Measurements from ENCODE around the gene PGPEP1. TPM values are rescaled to one million over a fixed set of nuclear protein-coding genes. Genes with fewer than 3 reads are reported as not detected.

Gene PGPEP1
- total RNA-seq, 2 experiments from 2014 or later, result 41.3 to 45.7 TPM

DNA sequence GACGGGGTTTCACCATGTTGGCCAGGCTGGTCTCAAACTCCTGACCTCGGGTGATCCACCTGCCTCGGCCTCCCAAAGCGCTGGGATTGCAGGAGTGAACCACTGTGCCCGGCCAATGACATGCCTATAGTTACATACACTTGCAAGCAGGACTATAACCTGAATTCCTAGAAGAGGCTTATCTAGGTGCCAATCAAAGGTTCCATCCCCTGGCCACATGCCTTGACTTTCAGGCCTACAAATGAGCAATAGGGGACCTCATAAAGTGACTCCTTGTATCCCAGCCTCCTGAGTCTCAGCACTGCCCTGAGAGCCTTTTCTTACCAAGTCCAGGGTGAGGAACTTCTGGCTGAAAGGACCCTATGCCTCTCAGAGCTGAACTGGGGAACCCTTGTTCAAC lies 13.6 kb upstream of the PGPEP1 start:
- ATAC-seq (ENCODE audit: low read depth), result no peak
- H3K4me3 Mint-ChIP-seq, result no peak overlapping the region
- peaks cover 22% of the 10 kb centered on the region for H3K4me1 Mint-ChIP-seq
- POLR2A ChIA-PET, result interaction anchor here (0.6 to 7.6 kb wide), 5 partner anchors 23 to 265 kb away, joined by 3 to 210 read pairs (median 4); partner anchors contain the start of gene JUND
- no peaks in the 10 kb centered on the region for H3K9me3 Mint-ChIP-seq
- H3K36me3 Mint-ChIP-seq, result peaks cover 3% of the 10 kb centered on the region
- H3K27me3 Mint-ChIP-seq, result no peaks in the 10 kb centered on the region
- H3K27ac Mint-ChIP-seq, result no peak overlapping the region
- no peak for DNase-seq

GRCh38 chr19:18328340-18329034 lies 11.9 kb upstream of the PGPEP1 start:
- no peaks in the 10 kb centered on the region for H3K9me3 Mint-ChIP-seq
- ATAC-seq (ENCODE audit: low read depth), result peak; percentile 99

GRCh38 chr19:18329035-18329376 lies 11.4 kb upstream of the PGPEP1 start:
- Mint-ChIP-seq H3K36me3 (no peaks in the 10 kb centered on the region), H3K4me1 (peaks cover 9% of the 10 kb centered on the region), H3K4me3 (peak overlapping the region; percentile 68), H3K27ac (no peak overlapping the region), H3K27me3 (no peaks in the 10 kb centered on the region), H3K9me3 (no peaks in the 10 kb centered on the region)
- ATAC-seq (ENCODE audit: low read depth) (no peak), DNase-seq (no peak)
- POLR2A ChIA-PET, result interaction anchor here (0.7 to 7.6 kb wide), 8 partner anchors 8 to 137 kb away, joined by 3 to 210 read pairs (median 4); partner anchors contain the start of gene JUND

More at GRCh38 chr19:18328340-18329034, 11.9 kb upstream of the PGPEP1 start:
- peak overlapping the region; percentile 23 for H3K27ac Mint-ChIP-seq
- H3K36me3 Mint-ChIP-seq, result no peaks in the 10 kb centered on the region
- POLR2A ChIA-PET, result interaction anchor here (0.7 to 7.6 kb wide), 7 partner anchors 8 to 137 kb away, joined by 3 to 210 read pairs (median 4); partner anchors contain the start of gene JUND
- peaks cover 14% of the 10 kb centered on the region for H3K4me1 Mint-ChIP-seq
- H3K27me3 Mint-ChIP-seq, result no peaks in the 10 kb centered on the region
- peak overlapping the region; percentile 68 for H3K4me3 Mint-ChIP-seq
- DNase-seq, result peak; percentile 70

GRCh38 chr19:18330868-18331267 lies 9.5 kb upstream of the PGPEP1 start:
- Mint-ChIP-seq H3K27ac (no peak overlapping the region), H3K36me3 (no peaks in the 10 kb centered on the region), H3K9me3 (no peaks in the 10 kb centered on the region), H3K27me3 (no peaks in the 10 kb centered on the region), H3K4me3 (no peak overlapping the region), H3K4me1 (peaks cover 8% of the 10 kb centered on the region)
- ATAC-seq (ENCODE audit: low read depth) (no peak), DNase-seq (no peak)
- POLR2A ChIA-PET, result interaction anchor here (7.6 kb wide), 1 partner anchor 52 kb away, joined by 210 read pairs; the partner anchor contains the start of gene JUND

- DNase-seq (no peak), ATAC-seq (ENCODE audit: low read depth) (no peak)
- H3K9me3 Mint-ChIP-seq, result no peaks in the 10 kb centered on the region
- H3K27ac Mint-ChIP-seq, result no peak overlapping the region
- peaks cover 8% of the 10 kb centered on the region for H3K4me1 Mint-ChIP-seq
- H3K36me3 Mint-ChIP-seq, result no peaks in the 10 kb centered on the region
- no peak overlapping the region for H3K4me3 Mint-ChIP-seq
- H3K27me3 Mint-ChIP-seq, result no peaks in the 10 kb centered on the region
- POLR2A ChIA-PET, result no interaction called here
These were observed 7.4 kb upstream of the PGPEP1 start for GRCh38 chr19:18332917-18333530.

DNA sequence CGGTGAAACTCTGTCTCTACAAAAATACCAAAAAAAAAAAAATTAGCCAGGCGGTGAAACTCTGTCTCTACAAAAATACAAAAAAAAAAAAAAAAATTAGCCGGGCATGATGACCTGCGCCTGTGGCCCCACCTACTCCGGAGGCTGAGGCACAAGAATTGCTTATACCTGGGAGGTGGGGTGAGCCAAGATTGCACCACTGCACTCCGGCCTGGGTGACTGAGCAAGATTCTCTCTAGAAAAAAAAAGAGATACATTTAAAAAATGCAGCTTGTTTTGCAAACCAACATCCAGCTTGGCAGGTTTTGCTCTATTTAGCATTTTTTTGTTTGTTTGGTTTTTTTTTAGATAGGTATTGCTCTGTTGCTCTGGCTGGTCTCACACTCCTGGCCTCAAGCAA lies 6.7 kb upstream of the PGPEP1 start:
- Mint-ChIP-seq H3K36me3 (no peaks in the 10 kb centered on the region), H3K9me3 (no peaks in the 10 kb centered on the region), H3K27me3 (no peaks in the 10 kb centered on the region), H3K27ac (no peak overlapping the region), H3K4me3 (no peak overlapping the region), H3K4me1 (peaks cover 4% of the 10 kb centered on the region)
- no peak for ATAC-seq (ENCODE audit: low read depth)
- DNase-seq, result no peak
- POLR2A ChIA-PET, result interaction anchor here (0.7 kb wide), 1 partner anchor 73 kb away, joined by 5 read pairs; no protein-coding TSS in a partner anchor

- Mint-ChIP-seq H3K9me3 (no peaks in the 10 kb centered on the region), H3K36me3 (no peaks in the 10 kb centered on the region), H3K27ac (no peak overlapping the region), H3K4me1 (peaks cover 5% of the 10 kb centered on the region), H3K4me3 (no peak overlapping the region), H3K27me3 (no peaks in the 10 kb centered on the region)
- POLR2A ChIA-PET, result interaction anchor here (0.7 to 4.7 kb wide), 3 partner anchors 8 to 75 kb away, joined by 3 to 37 read pairs (median 3); partner anchors contain the start of gene JUND
- ATAC-seq (ENCODE audit: low read depth), result no peak
- DNase-seq, result no peak
These were observed 4.3 kb upstream of the PGPEP1 start for GRCh38 chr19:18336121-18336520.

GRCh38 chr19:18338541-18338940 lies 1.9 kb upstream of the PGPEP1 start:
- POLR2A ChIA-PET, result interaction anchor here (0.7 to 4.7 kb wide), 4 partner anchors 9 to 58 kb away, joined by 3 to 37 read pairs (median 6); partner anchors contain the start of genes JUND and LSM4
- Mint-ChIP-seq H3K9me3 (no peaks in the 10 kb centered on the region), H3K4me3 (peak overlapping the region; percentile 42), H3K4me1 (peaks cover 13% of the 10 kb centered on the region), H3K27ac (no peak overlapping the region), H3K27me3 (no peaks in the 10 kb centered on the region), H3K36me3 (peaks cover 2% of the 10 kb centered on the region)
- DNase-seq (no peak), ATAC-seq (ENCODE audit: low read depth) (no peak)

GRCh38 chr19:18339723-18340122 lies 675 bp upstream of the PGPEP1 start:
- DNase-seq (no peak), ATAC-seq (ENCODE audit: low read depth) (no peak)
- no peaks in the 10 kb centered on the region for H3K27me3 Mint-ChIP-seq
- H3K36me3 Mint-ChIP-seq, result peaks cover 4% of the 10 kb centered on the region
- H3K4me1 Mint-ChIP-seq, result peaks cover 13% of the 10 kb centered on the region
- peak overlapping the region; percentile 64 for H3K27ac Mint-ChIP-seq
- peak overlapping the region; percentile 80 for H3K4me3 Mint-ChIP-seq
- H3K9me3 Mint-ChIP-seq, result no peaks in the 10 kb centered on the region
- POLR2A ChIA-PET, result interaction anchor here (1.0 to 4.7 kb wide), 4 partner anchors 14 to 65 kb away, joined by 6 to 37 read pairs (median 6); partner anchors contain the start of genes IQCN, JUND and LSM4

DNA sequence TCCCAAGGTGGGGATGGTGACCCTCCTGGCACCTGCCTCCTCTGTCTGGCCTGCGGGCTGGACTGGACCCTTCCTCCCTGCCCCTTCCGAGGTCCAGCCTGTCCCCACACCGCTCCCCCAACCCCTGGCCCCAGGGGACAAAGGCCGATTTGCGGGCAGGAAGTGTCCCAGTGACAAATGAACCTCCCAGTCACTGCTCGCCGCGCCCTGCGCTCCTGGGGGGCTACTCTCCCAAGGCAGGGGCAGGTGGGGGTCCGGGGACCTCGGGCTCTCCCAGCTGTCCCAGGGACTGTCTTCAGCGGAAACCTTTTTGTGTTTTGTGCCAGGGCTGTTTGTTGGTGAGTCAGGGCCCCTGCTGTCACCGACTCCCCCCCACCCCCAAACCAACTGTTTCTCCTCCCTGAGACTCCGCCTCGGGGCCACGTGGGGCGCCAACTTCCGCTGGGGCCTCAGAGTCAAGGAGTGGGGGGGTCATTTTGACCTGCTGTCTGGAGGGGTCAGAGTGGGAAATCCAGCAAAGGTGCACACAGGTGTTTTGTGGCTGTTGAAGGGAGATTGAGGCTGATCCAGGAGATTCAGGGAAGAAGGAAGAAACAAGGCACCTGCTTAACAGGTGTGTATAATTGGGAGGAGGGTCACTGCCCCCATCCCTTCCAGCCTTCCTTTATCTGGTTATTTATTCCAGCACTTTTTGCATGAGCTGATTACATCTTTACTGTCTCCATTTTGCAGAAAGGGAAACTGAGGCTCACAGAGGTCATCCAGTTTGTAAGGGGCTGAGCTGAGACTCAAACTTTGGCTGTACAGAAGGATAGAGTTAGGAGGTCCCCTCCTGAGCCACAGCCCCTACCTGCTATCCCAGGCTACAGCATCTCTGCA lies 831 bp downstream of the PGPEP1 start:
- no peaks in the 10 kb centered on the region for H3K9me3 Mint-ChIP-seq
- H3K36me3 Mint-ChIP-seq, result peaks cover 4% of the 10 kb centered on the region
- peak overlapping the region; percentile 80 for H3K4me3 Mint-ChIP-seq
- DNase-seq (peak; percentile 73), ATAC-seq (ENCODE audit: low read depth) (peak; percentile 74)
- POLR2A ChIA-PET, result interaction anchor here (1.0 to 3.2 kb wide), 5 partner anchors 19 to 124 kb away, joined by 3 to 17 read pairs (median 6); partner anchors contain the start of genes IQCN, JUND and LSM4
- peaks cover 17% of the 10 kb centered on the region for H3K4me1 Mint-ChIP-seq
- no peaks in the 10 kb centered on the region for H3K27me3 Mint-ChIP-seq
- H3K27ac Mint-ChIP-seq, result peak overlapping the region; percentile 83

GRCh38 chr19:18342090-18342632 lies 1.8 kb downstream of the PGPEP1 start:
- peak overlapping the region; percentile 19 for H3K4me3 Mint-ChIP-seq
- POLR2A ChIA-PET, result interaction anchor here (0.6 to 3.2 kb wide), 6 partner anchors 18 to 916 kb away, joined by 3 to 17 read pairs (median 5); partner anchors contain the start of genes JUND and LSM4
- no peak for DNase-seq
- ATAC-seq (ENCODE audit: low read depth), result no peak
- H3K36me3 Mint-ChIP-seq, result peaks cover 9% of the 10 kb centered on the region
- H3K4me1 Mint-ChIP-seq, result peaks cover 19% of the 10 kb centered on the region
- no peak overlapping the region for H3K27ac Mint-ChIP-seq
- H3K9me3 Mint-ChIP-seq, result no peaks in the 10 kb centered on the region
- H3K27me3 Mint-ChIP-seq, result no peaks in the 10 kb centered on the region

DNA sequence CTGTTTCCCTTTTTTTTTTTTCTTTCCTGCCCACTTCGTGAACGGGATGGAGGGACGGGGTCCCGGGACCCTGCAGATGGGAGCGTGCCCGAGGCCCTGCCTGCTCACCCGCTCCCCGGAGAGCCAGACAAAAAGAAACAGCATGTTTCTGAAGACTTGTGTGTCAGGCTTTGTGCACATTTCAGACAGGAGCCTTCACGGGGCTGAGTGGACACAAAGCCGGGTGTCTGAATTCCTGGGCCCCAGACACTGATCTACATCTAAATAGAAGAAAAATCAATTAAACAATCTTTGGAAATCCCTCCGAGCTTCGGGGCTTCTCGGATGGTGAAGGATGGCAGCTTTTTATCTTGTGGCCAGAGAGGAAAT lies 4.2 kb downstream of the PGPEP1 start:
- Mint-ChIP-seq H3K27ac (no peak overlapping the region), H3K27me3 (no peaks in the 10 kb centered on the region), H3K4me3 (no peak overlapping the region), H3K36me3 (peaks cover 13% of the 10 kb centered on the region), H3K4me1 (peaks cover 21% of the 10 kb centered on the region), H3K9me3 (no peaks in the 10 kb centered on the region)
- DNase-seq (no peak), ATAC-seq (ENCODE audit: low read depth) (no peak)
- POLR2A ChIA-PET, result interaction anchor here (0.6 to 1.2 kb wide), 2 partner anchors 76 to 141 kb away, joined by 3 to 4 read pairs; partner anchors contain the start of gene RAB3A

All from activated naive CD8-positive, alpha-beta T cell treated with anti-CD3 and anti-CD28 coated beads, Interleukin-2, amount 10 ng/mL, durations not matched to agents 7 days and 5 days (primary cell).